Endothelial cell of umbilical vein (primary cell): ENCODE results near the gene PRICKLE3.

Source experiments
- CTCF ChIP-seq, 2 donors: IDR thresholded peaks; 1 replicate in 1 of 2; 2 replicates in 1 of 2; pipeline ENCODE4 v1.5.1; 2011; ENCODE audit warnings: low read length in 2 of 2, mild to moderate bottlenecking in 2 of 2, moderate library complexity in 2 of 2, control low read depth in 1 of 2, inconsistent platforms in 1 of 2, low read depth in 1 of 2; ENCODE audit not compliant: insufficient read depth in 1 of 2; ENCODE audit errors: extremely low read depth in 1 of 2
- MAX ChIP-seq: IDR thresholded peaks from 2 replicates; pipeline ENCODE4 v1.6.1; 2011; ENCODE audit not compliant: insufficient read depth, insufficient read length
- MYC ChIP-seq: IDR thresholded peaks from one replicate; pipeline ENCODE4 v1.6.1; 2011; ENCODE audit warnings: mild to moderate bottlenecking, low read depth, low read length

- no peak for TF ChIP-seq MAX
- no peak for TF ChIP-seq MYC
- TF ChIP-seq CTCF (IDR thresholded peaks at IDR 0.05; ENCODE audit: extremely low read depth in 1 of 2, insufficient read depth in 1 of 2, low read depth in 1 of 2, low read length in 2 of 2) = no peak
Observed at GRCh38 chrX:49206543-49206942, 20.4 kb upstream of the PRICKLE3 start.
